ENCODE measurements around the gene SHISA6. TPM values are rescaled to one million over a fixed set of nuclear protein-coding genes. Genes with fewer than 3 reads are reported as not detected.

Gene SHISA6
- total RNA-seq, 1 donor from 2014 or later = 12.6 TPM

GRCh38 chr17:11244776-11245175 is 3.8 kb downstream of the SHISA6 start:
- peaks cover 10% of the 10 kb centered on the region for H3K4me1 Mint-ChIP-seq (ENCODE audit: low read depth, unreplicated experiment)
- TF ChIP-seq CTCF (IDR thresholded peaks at IDR 0.05; ENCODE audit: partially characterized antibody, unreplicated experiment) = no peak
- H3K4me3 Mint-ChIP-seq (ENCODE audit: unreplicated experiment) = no peak overlapping the region
- no peak for DNase-seq
- H3K27ac Mint-ChIP-seq (ENCODE audit: unreplicated experiment) = no peak overlapping the region
- peaks cover 10% of the 10 kb centered on the region for H3K9me3 Mint-ChIP-seq (ENCODE audit: unreplicated experiment)
- peaks cover 9% of the 10 kb centered on the region for H3K36me3 Mint-ChIP-seq (ENCODE audit: unreplicated experiment)
- peaks cover 19% of the 10 kb centered on the region for H3K27me3 Mint-ChIP-seq (ENCODE audit: unreplicated experiment)

GRCh38 chr17:11245187-11245586 is 4.2 kb downstream of the SHISA6 start:
- no peak for TF ChIP-seq CTCF (IDR thresholded peaks at IDR 0.05; ENCODE audit: partially characterized antibody, unreplicated experiment)
- no peak for DNase-seq
- peaks cover 10% of the 10 kb centered on the region for H3K9me3 Mint-ChIP-seq (ENCODE audit: unreplicated experiment)
- no peak overlapping the region for H3K4me3 Mint-ChIP-seq (ENCODE audit: unreplicated experiment)
- H3K36me3 Mint-ChIP-seq (ENCODE audit: unreplicated experiment) = peaks cover 9% of the 10 kb centered on the region
- H3K27me3 Mint-ChIP-seq (ENCODE audit: unreplicated experiment) = peaks cover 19% of the 10 kb centered on the region
- peaks cover 11% of the 10 kb centered on the region for H3K4me1 Mint-ChIP-seq (ENCODE audit: low read depth, unreplicated experiment)
- no peak overlapping the region for H3K27ac Mint-ChIP-seq (ENCODE audit: unreplicated experiment)

- no peak overlapping the region for H3K27ac Mint-ChIP-seq (ENCODE audit: unreplicated experiment)
- no peak for DNase-seq
- H3K4me1 Mint-ChIP-seq (ENCODE audit: low read depth, unreplicated experiment) = peaks cover 11% of the 10 kb centered on the region
- no peak overlapping the region for H3K4me3 Mint-ChIP-seq (ENCODE audit: unreplicated experiment)
- H3K27me3 Mint-ChIP-seq (ENCODE audit: unreplicated experiment) = peaks cover 19% of the 10 kb centered on the region
- H3K9me3 Mint-ChIP-seq (ENCODE audit: unreplicated experiment) = peaks cover 10% of the 10 kb centered on the region
- H3K36me3 Mint-ChIP-seq (ENCODE audit: unreplicated experiment) = peaks cover 9% of the 10 kb centered on the region
- no peak for TF ChIP-seq CTCF (IDR thresholded peaks at IDR 0.05; ENCODE audit: partially characterized antibody, unreplicated experiment)
Observed at GRCh38 chr17:11245791-11246190, 4.8 kb downstream of the SHISA6 start.

- Mint-ChIP-seq H3K27me3 (ENCODE audit: unreplicated experiment) (peaks cover 4% of the 10 kb centered on the region), H3K9me3 (ENCODE audit: unreplicated experiment) (peaks cover 3% of the 10 kb centered on the region), H3K27ac (ENCODE audit: unreplicated experiment) (no peak overlapping the region), H3K4me3 (ENCODE audit: unreplicated experiment) (no peak overlapping the region), H3K36me3 (ENCODE audit: unreplicated experiment) (no peaks in the 10 kb centered on the region), H3K4me1 (ENCODE audit: low read depth, unreplicated experiment) (peaks cover 13% of the 10 kb centered on the region)
- TF ChIP-seq CTCF (IDR thresholded peaks at IDR 0.05; ENCODE audit: partially characterized antibody, unreplicated experiment) = no peak
- DNase-seq = no peak
Observed at GRCh38 chr17:11250161-11250560, 9.1 kb downstream of the SHISA6 start.

GRCh38 chr17:11251561-11252107 is 10.6 kb downstream of the SHISA6 start:
- H3K4me1 Mint-ChIP-seq (ENCODE audit: low read depth, unreplicated experiment) = peaks cover 10% of the 10 kb centered on the region
- peaks cover 4% of the 10 kb centered on the region for H3K27me3 Mint-ChIP-seq (ENCODE audit: unreplicated experiment)
- H3K36me3 Mint-ChIP-seq (ENCODE audit: unreplicated experiment) = no peaks in the 10 kb centered on the region
- no peak overlapping the region for H3K27ac Mint-ChIP-seq (ENCODE audit: unreplicated experiment)
- H3K9me3 Mint-ChIP-seq (ENCODE audit: unreplicated experiment) = peaks cover 3% of the 10 kb centered on the region
- TF ChIP-seq CTCF (IDR thresholded peaks at IDR 0.05; ENCODE audit: partially characterized antibody, unreplicated experiment) = no peak
- H3K4me3 Mint-ChIP-seq (ENCODE audit: unreplicated experiment) = no peak overlapping the region
- no peak for DNase-seq
